ENCODE measurements around the gene TNFAIP2.

Gene TNFAIP2

DNA sequence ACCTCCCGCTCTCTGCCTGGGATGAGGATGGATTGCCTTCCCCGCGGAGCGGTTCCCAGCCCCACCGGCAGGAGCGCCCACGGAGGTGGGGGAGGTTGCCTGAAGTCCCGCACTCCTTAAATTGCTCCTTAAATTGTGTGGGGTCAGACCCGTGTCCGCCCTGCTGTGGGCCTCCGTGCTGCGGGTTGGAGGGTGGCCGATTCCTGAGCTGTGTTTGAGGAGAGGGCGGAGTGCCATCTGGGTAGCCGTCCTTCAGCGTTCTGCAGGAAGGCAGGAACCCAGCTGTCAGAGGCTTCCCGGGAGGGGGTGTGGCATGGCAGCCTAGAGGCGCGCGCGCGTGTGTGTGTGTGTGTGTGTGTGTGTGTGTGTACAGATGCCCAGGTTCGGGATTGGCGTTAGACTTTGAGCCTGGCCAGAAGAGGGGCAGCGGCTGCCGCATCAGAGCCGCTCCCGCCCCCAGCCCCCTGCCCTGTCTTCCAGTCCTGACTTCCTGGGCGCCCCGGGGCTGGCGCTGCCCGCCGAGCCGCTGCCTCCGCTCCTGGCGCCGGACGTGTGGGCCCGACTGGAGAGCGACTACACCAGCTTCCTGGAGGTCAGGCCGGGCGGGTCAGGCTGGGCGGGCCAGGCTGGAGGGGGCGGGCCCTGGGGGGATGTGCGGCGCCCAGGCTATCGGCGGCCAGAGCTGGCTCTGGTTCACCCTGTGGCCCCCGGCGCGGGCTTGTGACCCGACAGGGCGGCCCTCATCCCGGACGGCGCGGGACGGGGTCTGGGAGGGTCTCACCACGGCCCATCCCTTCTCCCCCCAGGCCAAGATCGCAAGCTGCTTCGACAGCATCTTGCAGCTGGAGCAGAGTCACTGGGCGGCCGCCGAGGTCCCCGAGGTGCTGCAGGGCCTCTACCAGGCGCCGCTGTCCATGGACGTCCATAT, 19.5 kb upstream of the TNFAIP2 start:
- intact Hi-C loops (cut with DNase I; ENCODE audit: low total_unique reads), result loop anchor here (1.0 to 10.0 kb wide), 2 partner anchors 81 to 190 kb away; no protein-coding TSS in a partner anchor
- H3K27ac ChIP-seq, result no peak overlapping the region
- no peaks in the 10 kb centered on the region for H3K9me3 ChIP-seq
- H3K36me3 ChIP-seq, result no peaks in the 10 kb centered on the region
- H3K27me3 ChIP-seq, result peaks cover 3 to 95% of the 10 kb centered on the region in 2 donors
- H3K4me1 ChIP-seq, result peaks cover 0 to 35% (median 21%) of the 10 kb centered on the region in 4 donors
- H3K4me3 ChIP-seq, result peak overlapping the region in 1 of 2 donors; percentile 16
- TF ChIP-seq CTCF (IDR thresholded peaks at IDR 0.05), result no peak
- DNase-seq, result no peak

DNA sequence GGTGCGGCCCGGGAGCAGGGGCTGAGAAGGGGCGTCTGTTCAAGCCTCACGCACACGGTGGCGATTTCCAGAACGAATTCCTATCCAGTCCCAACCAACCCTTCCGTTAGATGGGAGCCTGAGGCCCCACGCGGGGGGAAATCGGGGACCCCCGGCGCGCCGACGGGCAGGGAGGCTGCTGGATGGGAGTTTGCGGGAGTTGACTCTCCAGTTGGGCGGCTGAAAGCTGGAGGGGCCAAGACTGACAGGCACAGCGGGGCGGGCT, 18.9 kb upstream of the TNFAIP2 start:
- no peak overlapping the region for H3K4me3 ChIP-seq
- no peak overlapping the region for H3K27ac ChIP-seq
- intact Hi-C loops (cut with DNase I; ENCODE audit: low total_unique reads), result loop anchor here (1.0 to 10.0 kb wide), 2 partner anchors 80 to 189 kb away; no protein-coding TSS in a partner anchor
- no peaks in the 10 kb centered on the region for H3K36me3 ChIP-seq
- H3K9me3 ChIP-seq, result no peaks in the 10 kb centered on the region
- peaks cover 3 to 91% of the 10 kb centered on the region in 2 donors for H3K27me3 ChIP-seq
- no peak for DNase-seq
- H3K4me1 ChIP-seq, result peaks cover 0 to 35% (median 21%) of the 10 kb centered on the region in 4 donors
- TF ChIP-seq CTCF (IDR thresholded peaks at IDR 0.05), result no peak

- H3K27me3 ChIP-seq, result peaks cover 3 to 91% of the 10 kb centered on the region in 2 donors
- H3K4me3 ChIP-seq, result no peak overlapping the region
- intact Hi-C loops (cut with DNase I; ENCODE audit: low total_unique reads), result loop anchor here (1.0 to 10.0 kb wide), 2 partner anchors 80 to 188 kb away; no protein-coding TSS in a partner anchor
- H3K9me3 ChIP-seq, result no peaks in the 10 kb centered on the region
- H3K36me3 ChIP-seq, result no peaks in the 10 kb centered on the region
- H3K27ac ChIP-seq, result no peak overlapping the region
- H3K4me1 ChIP-seq, result peaks cover 0 to 38% (median 24%) of the 10 kb centered on the region in 4 donors
- peak; percentile 92 for TF ChIP-seq CTCF (IDR thresholded peaks at IDR 0.05)
- DNase-seq, result no peak
These were observed 18.4 kb upstream of the TNFAIP2 start for GRCh38 chr14:103104654-103105452.

- no peaks in the 10 kb centered on the region for H3K9me3 ChIP-seq
- H3K4me1 ChIP-seq, result peaks cover 0 to 46% (median 32%) of the 10 kb centered on the region in 4 donors
- DNase-seq, result no peak
- peaks cover 3 to 89% of the 10 kb centered on the region in 2 donors for H3K27me3 ChIP-seq
- H3K27ac ChIP-seq, result no peak overlapping the region
- intact Hi-C loops (cut with DNase I; ENCODE audit: low total_unique reads), result loop anchor here (10.0 kb wide), 1 partner anchor 79 kb away; no protein-coding TSS in a partner anchor
- TF ChIP-seq CTCF (IDR thresholded peaks at IDR 0.05), result no peak
- no peaks in the 10 kb centered on the region for H3K36me3 ChIP-seq
- H3K4me3 ChIP-seq, result no peak overlapping the region
These were observed 17.6 kb upstream of the TNFAIP2 start for GRCh38 chr14:103105580-103106150.

DNA sequence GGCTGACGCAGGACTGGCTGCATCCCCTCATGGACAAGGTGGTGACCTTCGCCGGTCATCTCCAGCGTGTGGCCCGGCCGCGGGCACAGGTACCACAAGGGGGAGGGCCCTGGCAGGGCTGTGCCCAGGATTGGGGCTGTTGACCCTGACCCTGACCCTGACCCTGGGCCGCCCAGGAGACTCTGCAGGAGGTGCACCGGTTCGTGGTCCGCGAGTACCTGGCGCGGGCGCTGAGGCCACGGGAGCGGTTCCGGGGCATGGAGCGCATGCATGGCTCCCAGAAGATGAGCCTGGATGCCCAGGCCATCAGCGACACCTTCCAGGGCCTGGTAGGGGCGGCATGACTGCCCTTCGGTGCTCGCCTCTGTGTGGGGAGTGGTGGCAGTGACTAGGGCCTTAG, 15.8 kb upstream of the TNFAIP2 start:
- H3K9me3 ChIP-seq, result no peaks in the 10 kb centered on the region
- H3K4me3 ChIP-seq, result no peak overlapping the region
- no peak for TF ChIP-seq CTCF (IDR thresholded peaks at IDR 0.05)
- H3K4me1 ChIP-seq, result peaks cover 0 to 48% (median 37%) of the 10 kb centered on the region in 4 donors
- peaks cover 3 to 89% of the 10 kb centered on the region in 2 donors for H3K27me3 ChIP-seq
- intact Hi-C loops (cut with DNase I; ENCODE audit: low total_unique reads), result loop anchor here (10.0 kb wide), 1 partner anchor 77 kb away; no protein-coding TSS in a partner anchor
- H3K27ac ChIP-seq, result no peak overlapping the region
- no peaks in the 10 kb centered on the region for H3K36me3 ChIP-seq
- no peak for DNase-seq

Data from tibial artery (tissue), 4 donors.